Mononuclear cell (primary cell): ENCODE data around the gene SPAM1. TPM values are rescaled to one million over a fixed set of nuclear protein-coding genes. Genes with fewer than 3 reads are reported as not detected.
"Not testable (repeated sequence)": the region's sequence is repeated elsewhere in the genome, so short reads cannot be mapped to it uniquely, and the experiment has no call there.

Source experiments
- H3K27me3 ChIP-seq: 2 replicates; pipeline ENCODE4 v1.6.0; 2011; ENCODE audit warnings: low read length, control low read depth; ENCODE audit not compliant: insufficient read depth
- H3K4me1 ChIP-seq: 2 replicates; pipeline ENCODE4 v1.5.1; 2011; ENCODE audit warnings: mild to moderate bottlenecking, low read length, control low read depth; ENCODE audit not compliant: insufficient read depth
- H3K4me3 ChIP-seq: 2 replicates; pipeline ENCODE4 v1.5.1; 2011; ENCODE audit warnings: mild to moderate bottlenecking, low read length, moderate library complexity
- H3K9me3 ChIP-seq: 2 replicates; pipeline ENCODE4 v1.5.1; 2011; ENCODE audit warnings: low read depth, mild to moderate bottlenecking, control low read depth, low read length
- total RNA-seq: library from RNA; depleted of rRNA; stranded (reverse); fragments of >200 nt; gene quantifications from one replicate; pipeline ENCODE4 v1.2.3, GENCODE V29; 2012

Gene SPAM1
- total RNA-seq, 1 donor = not detected

DNA sequence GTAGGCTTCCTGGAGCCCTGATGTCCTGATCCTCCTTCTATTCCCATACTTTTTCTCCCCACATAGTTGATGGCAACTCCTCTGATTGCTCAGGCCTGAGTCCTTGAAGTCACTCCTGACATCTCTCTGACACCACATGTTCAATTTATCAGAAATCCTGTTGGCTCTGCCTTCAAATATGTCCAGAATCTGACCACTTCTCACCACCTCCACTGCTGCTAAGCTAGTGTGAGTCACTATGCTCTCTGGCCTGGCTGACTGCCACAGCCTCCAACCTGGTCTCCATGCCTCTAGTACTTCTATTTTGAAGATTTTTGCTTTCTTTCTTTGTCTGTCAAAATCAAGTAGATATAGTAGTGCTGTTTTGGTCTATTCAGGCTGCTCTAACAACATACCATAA is 54.8 kb downstream of the SPAM1 start:
- Histone ChIP-seq H3K27me3 (no peaks in the 10 kb centered on the region), H3K4me1 (no peaks in the 10 kb centered on the region), H3K4me3 (no peak overlapping the region), H3K9me3 (no peaks in the 10 kb centered on the region)

DNA sequence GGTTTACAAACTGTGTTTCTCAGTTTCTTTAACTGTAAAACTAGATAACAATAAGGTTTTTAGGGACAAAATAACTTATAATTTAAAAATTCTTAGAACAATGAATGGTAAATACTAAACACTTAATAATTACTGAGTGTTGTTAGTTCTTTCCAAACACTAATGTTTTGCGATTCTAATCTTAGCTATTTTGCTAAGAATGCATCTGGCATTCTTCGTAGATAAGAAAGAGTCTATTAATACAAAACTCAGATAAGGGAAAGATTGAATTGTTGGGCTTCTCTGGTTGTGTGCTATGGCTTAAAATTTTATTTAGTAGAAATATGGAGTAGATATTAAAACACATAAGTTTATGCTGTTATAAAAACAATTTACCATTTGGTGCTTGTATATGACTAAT is 62.4 kb downstream of the SPAM1 start:
- H3K27me3 ChIP-seq = no peaks in the 10 kb centered on the region
- H3K4me3 ChIP-seq = no peak overlapping the region
- H3K4me1 ChIP-seq = no peaks in the 10 kb centered on the region
- no peaks in the 10 kb centered on the region for H3K9me3 ChIP-seq

DNA sequence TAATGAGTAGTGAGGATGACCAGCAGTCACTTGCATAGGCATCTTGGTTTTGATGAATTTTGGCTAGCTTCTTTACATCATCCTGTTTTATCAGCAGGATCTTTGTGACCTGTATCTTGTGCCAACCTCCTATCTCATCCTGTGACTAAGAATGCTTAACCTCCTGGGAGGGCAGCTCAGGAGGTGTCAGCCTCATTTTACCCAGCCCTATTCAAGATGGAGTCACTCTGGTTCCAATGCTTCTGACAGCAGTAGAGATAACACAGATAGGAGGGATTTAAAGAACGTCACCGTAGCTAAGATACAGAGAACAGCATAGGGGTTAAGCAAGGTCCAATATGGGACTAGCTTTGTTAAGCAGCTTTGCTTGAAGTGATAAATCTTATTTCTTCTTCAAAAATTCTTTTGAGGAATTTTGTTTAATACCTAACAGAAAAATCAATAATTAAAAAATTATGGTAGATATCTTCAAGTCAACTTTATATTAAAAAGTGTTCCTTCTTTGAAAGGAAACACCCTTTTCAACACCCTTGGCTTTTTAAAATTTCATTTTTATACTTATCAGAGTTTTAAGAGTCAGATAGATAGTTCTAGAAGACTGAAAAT is 68.0 kb downstream of the SPAM1 start:
- Histone ChIP-seq H3K4me3 (no peak overlapping the region), H3K4me1 (no peaks in the 10 kb centered on the region), H3K27me3 (no peaks in the 10 kb centered on the region), H3K9me3 (no peaks in the 10 kb centered on the region)

DNA sequence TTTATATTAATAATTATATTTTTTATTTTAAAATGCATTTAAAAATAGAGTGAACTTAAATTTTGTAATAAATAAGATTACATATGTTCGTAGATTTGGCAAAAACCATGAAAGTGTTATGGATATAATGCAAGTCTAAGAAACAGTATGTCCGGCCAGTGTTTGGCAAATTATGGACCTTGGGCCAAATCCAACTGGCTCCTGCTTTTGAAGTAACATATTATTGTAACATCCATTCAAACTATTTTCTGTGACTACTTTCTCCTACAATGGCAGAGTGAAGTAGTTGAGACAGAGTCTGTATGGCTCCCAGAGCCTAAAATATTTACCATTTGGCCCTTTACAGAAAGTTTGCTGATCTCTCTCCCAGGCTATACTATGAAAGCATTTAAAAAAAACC is 69.0 kb downstream of the SPAM1 start:
- H3K4me1 ChIP-seq = no peaks in the 10 kb centered on the region

DNA sequence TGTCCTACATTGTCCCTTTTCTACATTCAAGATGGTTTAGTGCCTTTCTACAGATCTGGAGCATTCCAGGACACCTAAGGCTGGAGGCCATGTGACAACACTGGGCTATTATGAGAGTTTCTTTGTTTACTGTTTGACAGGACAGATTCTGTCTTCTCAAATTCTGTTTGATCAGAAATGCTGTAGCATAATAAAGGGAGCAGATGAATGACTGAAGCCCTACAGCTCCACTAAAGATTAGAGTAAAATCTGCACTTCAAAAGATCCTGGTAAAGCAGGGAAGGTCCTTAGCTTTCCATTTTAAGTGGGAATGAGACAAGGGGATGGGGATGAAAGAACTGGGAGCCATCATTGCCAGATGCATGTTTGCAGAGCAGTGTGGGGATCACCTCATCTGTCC is 69.4 kb downstream of the SPAM1 start:
- H3K4me1 ChIP-seq = no peaks in the 10 kb centered on the region
- no peaks in the 10 kb centered on the region for H3K27me3 ChIP-seq
- no peak overlapping the region for H3K4me3 ChIP-seq
- no peaks in the 10 kb centered on the region for H3K9me3 ChIP-seq

More for the DNA sequence above, 69.0 kb downstream of the SPAM1 start:
- Histone ChIP-seq H3K4me3 (no peak overlapping the region), H3K27me3 (no peaks in the 10 kb centered on the region), H3K9me3 (no peaks in the 10 kb centered on the region)

DNA sequence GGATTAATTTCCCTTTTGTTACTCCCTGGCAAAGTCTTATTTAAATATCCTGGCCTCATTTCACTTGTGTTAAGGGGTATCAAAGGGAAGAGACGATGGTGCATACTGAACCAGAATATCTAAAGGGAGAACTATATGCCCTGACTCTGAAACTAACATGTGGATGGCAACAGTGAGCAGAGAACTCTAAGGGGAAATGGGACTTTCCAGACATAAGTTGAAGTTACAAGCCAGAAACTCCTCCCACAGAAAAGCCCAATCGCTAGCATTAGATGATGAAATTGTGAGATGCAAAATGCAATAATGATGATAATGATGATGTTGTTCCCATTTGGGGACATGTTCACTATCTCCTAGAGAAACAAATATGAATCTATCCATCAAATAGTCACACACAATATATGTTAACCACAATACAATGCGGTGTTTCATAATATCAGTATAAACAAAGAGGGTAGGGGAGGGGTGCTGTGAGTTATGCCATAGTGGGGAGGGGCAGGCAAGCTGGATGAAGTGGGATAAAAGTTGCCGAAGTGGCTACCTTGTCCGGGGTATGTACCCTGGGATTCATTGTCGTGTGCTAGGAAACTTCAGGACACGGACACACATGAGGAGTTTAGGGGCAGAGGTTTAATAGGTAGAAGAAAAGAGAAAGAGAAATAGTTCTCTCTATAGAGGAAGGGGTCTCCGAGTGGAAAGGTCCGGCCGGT is 70.7 kb downstream of the SPAM1 start:
- Histone ChIP-seq H3K9me3 (no peaks in the 10 kb centered on the region), H3K4me3 (no peak overlapping the region), H3K4me1 (no peaks in the 10 kb centered on the region), H3K27me3 (no peaks in the 10 kb centered on the region)

DNA sequence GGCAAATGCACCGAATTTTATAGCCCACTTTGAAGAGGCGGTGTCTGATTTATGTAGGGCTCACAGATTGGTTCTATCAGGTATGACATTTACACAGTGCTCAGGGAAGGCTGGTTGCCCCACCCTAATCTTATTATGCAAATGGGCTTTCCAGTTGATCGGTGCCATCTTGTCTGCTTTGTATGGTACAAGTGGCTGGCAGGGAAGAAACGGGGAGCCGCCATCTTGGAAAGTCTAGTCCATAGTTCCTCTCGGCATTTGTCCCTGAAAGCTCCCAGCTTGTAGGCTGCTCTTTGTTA is 71.2 kb downstream of the SPAM1 start:
- Histone ChIP-seq H3K27me3 (no peaks in the 10 kb centered on the region), H3K4me1 (no peaks in the 10 kb centered on the region), H3K9me3 (no peaks in the 10 kb centered on the region)

DNA sequence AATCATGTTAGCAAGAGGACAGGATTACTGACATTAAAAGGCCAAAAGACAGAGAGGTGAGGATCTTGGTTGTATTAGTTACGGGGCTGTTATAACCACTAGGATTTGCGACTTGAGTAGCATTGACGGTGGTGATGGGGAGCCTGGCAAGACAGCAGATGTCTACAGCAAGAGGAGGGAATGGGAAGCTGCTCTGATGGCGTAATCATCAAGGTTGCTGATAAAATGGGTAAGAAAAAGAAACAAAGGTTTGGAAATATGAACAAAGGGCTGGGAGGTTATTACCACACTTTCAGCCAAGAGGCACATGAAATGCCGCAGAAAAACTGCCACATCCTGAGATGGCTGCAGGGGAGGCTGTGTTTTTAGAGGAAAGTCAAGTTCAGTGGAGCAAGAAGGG is 73.9 kb downstream of the SPAM1 start:
- no peaks in the 10 kb centered on the region for H3K27me3 ChIP-seq
- no peaks in the 10 kb centered on the region for H3K9me3 ChIP-seq
- no peaks in the 10 kb centered on the region for H3K4me1 ChIP-seq
- H3K4me3 ChIP-seq = no peak overlapping the region

More for the DNA sequence above, 71.2 kb downstream of the SPAM1 start:
- H3K4me3 ChIP-seq = no peak overlapping the region

DNA sequence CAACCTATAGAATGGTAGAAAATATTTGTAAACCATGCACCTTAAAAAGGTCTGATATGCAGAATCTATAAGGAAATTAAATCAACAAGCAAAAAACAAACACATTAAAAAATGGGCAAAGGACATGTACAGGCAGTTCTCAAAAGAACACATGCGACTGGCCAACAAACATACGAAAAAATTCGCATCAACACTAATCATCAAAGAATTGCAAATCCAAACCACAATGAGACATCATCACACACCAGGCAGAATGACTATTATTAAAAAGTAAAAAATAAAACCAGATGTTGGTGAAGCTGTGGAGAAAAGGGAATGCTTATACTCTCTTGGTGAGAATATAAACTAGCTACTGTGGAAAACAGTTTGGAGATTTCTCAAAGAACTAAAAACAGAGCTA is 74.7 kb downstream of the SPAM1 start:
- H3K4me1 ChIP-seq = no peaks in the 10 kb centered on the region
- no peaks in the 10 kb centered on the region for H3K27me3 ChIP-seq
- no peaks in the 10 kb centered on the region for H3K9me3 ChIP-seq
- H3K4me3 ChIP-seq = no peak overlapping the region

DNA sequence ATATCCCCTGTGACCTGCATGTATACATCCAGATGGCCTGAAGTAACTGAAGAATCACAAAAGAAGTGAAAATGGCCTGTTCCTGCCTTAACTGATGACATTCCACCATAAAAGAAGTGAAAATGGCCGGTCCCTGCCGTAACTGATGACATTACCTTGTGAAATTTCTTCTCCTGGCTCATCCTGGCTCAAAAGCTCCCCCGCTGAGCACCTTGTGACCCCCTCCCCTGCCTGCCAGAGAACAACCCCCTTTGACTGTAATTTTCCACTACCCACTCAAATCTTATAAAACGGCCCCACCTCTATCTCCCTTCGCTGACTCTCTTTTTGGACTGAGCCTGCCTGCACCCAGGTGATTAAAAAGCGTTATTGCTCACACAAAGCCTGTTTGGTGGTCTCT is 83.3 kb downstream of the SPAM1 start:
- not testable (repeated sequence) for H3K9me3 ChIP-seq, H3K4me1 ChIP-seq, H3K4me3 ChIP-seq, H3K27me3 ChIP-seq

DNA sequence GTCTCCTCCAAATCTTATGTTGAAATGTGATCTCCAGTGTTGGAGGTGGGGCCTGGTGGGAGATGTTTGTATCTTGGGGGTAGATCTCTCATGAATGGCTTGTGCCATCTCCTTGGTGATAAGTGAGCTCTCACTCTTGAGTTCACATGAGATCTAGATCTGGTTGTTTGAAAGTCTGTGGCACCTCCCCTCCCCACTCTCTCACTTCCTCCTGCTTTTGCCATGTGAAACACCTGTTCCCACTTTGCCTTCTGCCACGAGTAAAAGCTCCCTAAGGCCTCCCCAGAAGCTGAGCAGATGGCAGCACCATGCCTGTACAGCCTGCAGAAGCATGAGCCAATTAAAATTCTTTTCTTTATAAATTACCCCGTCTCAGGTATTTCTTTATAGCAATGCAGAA is 84.3 kb downstream of the SPAM1 start:
- no peak overlapping the region for H3K4me3 ChIP-seq
- H3K4me1 ChIP-seq = no peaks in the 10 kb centered on the region
- no peaks in the 10 kb centered on the region for H3K9me3 ChIP-seq
- no peaks in the 10 kb centered on the region for H3K27me3 ChIP-seq

Other genes with a start within 250 kb of the SPAM1 start
- gene WASL, start 176.2 kb upstream of the SPAM1 start, total RNA-seq = 12.1 TPM
- not detected for gene HYAL4, start 80.1 kb upstream of the SPAM1 start, total RNA-seq
- gene TMEM229A, start 107.8 kb downstream of the SPAM1 start, total RNA-seq = not detected